Nephron progenitor cell (in vitro differentiated cells): ENCODE measurements around the gene ALKAL2.
"Not testable (repeated sequence)": the region's sequence is repeated elsewhere in the genome, so short reads cannot be mapped to it uniquely, and the experiment has no call there.

Experiments used
- DNase-seq: peaks from one replicate; pipeline ENCODE4 v3.0.0; 2021
- H3K27ac Mint-ChIP-seq: 2 replicates; pipeline ENCODE4 v1.8.0; 2021; ENCODE audit warnings: mild to moderate bottlenecking, moderate library complexity, mixed read lengths
- H3K27me3 Mint-ChIP-seq: 2 replicates; pipeline ENCODE4 v1.8.0; 2021; ENCODE audit warnings: mild to moderate bottlenecking, low read depth, mixed read lengths; ENCODE audit not compliant: poor library complexity
- H3K36me3 Mint-ChIP-seq: 2 replicates; pipeline ENCODE4 v1.8.0; 2021; ENCODE audit warnings: low read depth, mixed read lengths
- H3K4me1 Mint-ChIP-seq: 2 replicates; pipeline ENCODE4 v1.8.0; 2021; ENCODE audit warnings: mixed read lengths
- H3K4me3 Mint-ChIP-seq: 2 replicates; pipeline ENCODE4 v1.8.0; 2021; ENCODE audit warnings: mild to moderate bottlenecking, moderate library complexity, mixed read lengths
- H3K9me3 Mint-ChIP-seq: 2 replicates; pipeline ENCODE4 v1.8.0; 2021; ENCODE audit warnings: mild to moderate bottlenecking, moderate library complexity, mixed read lengths
- CTCF ChIP-seq: fragments of 200-600 bp; sonication (generic); IDR thresholded peaks from 2 replicates; pipeline ENCODE4 v1.5.0; 2021; ENCODE audit warnings: antibody characterized with exemption

Gene ALKAL2

GRCh38 chr2:322326-322725, 34.4 kb upstream of the ALKAL2 start:
- H3K27me3 Mint-ChIP-seq: peaks cover 11% of the 10 kb centered on the region
- no peak for TF ChIP-seq CTCF
- no peak overlapping the region for H3K4me3 Mint-ChIP-seq
- peaks cover 19% of the 10 kb centered on the region for H3K9me3 Mint-ChIP-seq
- H3K27ac Mint-ChIP-seq: no peak overlapping the region
- no peaks in the 10 kb centered on the region for H3K36me3 Mint-ChIP-seq
- DNase-seq: no peak
- peaks cover 23% of the 10 kb centered on the region for H3K4me1 Mint-ChIP-seq

DNA sequence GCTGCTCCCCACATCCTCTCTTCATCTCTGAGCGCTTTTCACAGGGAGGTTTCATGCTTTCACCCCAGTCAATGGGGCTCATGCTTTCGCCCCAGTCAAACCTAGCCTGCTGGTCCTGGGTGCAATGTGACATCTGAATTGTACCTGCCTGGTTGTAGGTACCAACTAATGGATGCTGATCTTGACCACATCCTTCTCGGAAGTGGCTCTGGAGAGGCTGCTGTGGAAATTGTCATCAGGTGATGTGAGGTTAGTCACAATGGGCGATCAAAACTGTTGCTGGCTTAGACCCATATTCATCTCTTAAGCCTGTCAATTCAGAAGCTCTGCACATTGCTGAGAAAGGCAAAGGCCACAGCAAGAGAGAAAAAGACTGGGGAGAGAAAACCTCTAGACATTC, 32.7 kb upstream of the ALKAL2 start:
- Mint-ChIP-seq H3K9me3 (peaks cover 5% of the 10 kb centered on the region), H3K4me3 (no peak overlapping the region), H3K27me3 (peaks cover 11% of the 10 kb centered on the region), H3K36me3 (no peaks in the 10 kb centered on the region), H3K27ac (no peak overlapping the region), H3K4me1 (peaks cover 31% of the 10 kb centered on the region)
- TF ChIP-seq CTCF: no peak
- DNase-seq: no peak

GRCh38 chr2:319059-319600, 31.2 kb upstream of the ALKAL2 start:
- H3K4me3 Mint-ChIP-seq: no peak overlapping the region
- H3K4me1 Mint-ChIP-seq: peaks cover 44% of the 10 kb centered on the region
- H3K9me3 Mint-ChIP-seq: peaks cover under 1% of the 10 kb centered on the region
- no peak overlapping the region for H3K27ac Mint-ChIP-seq
- H3K36me3 Mint-ChIP-seq: no peaks in the 10 kb centered on the region
- peaks cover 11% of the 10 kb centered on the region for H3K27me3 Mint-ChIP-seq
- DNase-seq: no peak
- TF ChIP-seq CTCF: no peak

- DNase-seq: peak; percentile 48
- Mint-ChIP-seq H3K36me3 (no peaks in the 10 kb centered on the region), H3K27ac (peak overlapping the region; percentile 91), H3K4me1 (peaks cover 52% of the 10 kb centered on the region), H3K4me3 (peak overlapping the region; percentile 32), H3K9me3 (no peaks in the 10 kb centered on the region), H3K27me3 (peaks cover 11% of the 10 kb centered on the region)
- no peak for TF ChIP-seq CTCF
Measured at GRCh38 chr2:317501-318424, 29.9 kb upstream of the ALKAL2 start.

DNA sequence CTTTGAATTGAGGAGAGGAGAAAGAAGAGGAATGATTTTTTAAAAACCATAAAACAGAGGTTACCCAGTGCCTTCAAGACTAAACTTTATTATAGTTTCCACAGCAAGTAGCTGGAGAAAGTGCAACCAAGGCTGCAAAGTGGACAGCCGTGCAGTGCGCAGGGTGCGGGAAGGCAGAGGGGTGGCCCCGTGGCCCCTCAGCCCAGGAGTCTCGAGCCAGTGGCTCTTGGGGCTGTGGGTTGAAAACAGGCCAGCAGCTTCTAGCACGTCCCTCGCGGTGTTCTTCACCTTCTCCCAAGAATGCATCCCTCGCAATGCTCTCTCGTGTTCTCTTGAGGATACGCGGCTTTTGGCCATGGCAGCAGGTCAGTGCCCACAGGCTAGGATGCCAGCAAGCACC, 28.5 kb upstream of the ALKAL2 start:
- H3K9me3 Mint-ChIP-seq: no peaks in the 10 kb centered on the region
- no peak for TF ChIP-seq CTCF
- no peaks in the 10 kb centered on the region for H3K36me3 Mint-ChIP-seq
- H3K4me3 Mint-ChIP-seq: no peak overlapping the region
- peaks cover 8% of the 10 kb centered on the region for H3K27me3 Mint-ChIP-seq
- H3K27ac Mint-ChIP-seq: no peak overlapping the region
- peaks cover 60% of the 10 kb centered on the region for H3K4me1 Mint-ChIP-seq
- no peak for DNase-seq

DNA sequence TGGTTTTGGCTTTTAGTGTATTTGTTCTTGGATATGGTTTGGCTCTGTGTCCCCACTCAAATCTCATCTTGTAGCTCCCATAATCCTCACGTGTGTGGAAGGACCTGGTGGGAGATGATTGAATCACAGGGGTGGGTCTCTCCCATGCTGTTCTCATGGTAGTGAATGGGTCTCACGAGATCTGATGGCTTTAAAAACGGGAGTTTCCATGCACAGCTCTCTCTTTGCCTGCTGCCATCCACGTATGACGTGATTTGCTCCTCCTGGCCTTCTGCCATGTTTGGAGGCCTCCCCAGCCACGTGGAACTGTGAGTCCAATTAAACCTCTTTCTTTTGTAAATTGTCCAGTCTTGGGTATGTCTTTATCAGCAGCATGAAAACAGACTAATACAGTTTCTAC, 28.0 kb upstream of the ALKAL2 start:
- not testable (repeated sequence) for H3K27ac Mint-ChIP-seq, H3K27me3 Mint-ChIP-seq, DNase-seq, H3K4me3 Mint-ChIP-seq, H3K9me3 Mint-ChIP-seq, H3K36me3 Mint-ChIP-seq
- H3K4me1 Mint-ChIP-seq: peaks cover 64% of the 10 kb centered on the region
